ENCODE measurements around the gene R3HDM4.

GRCh38 chr19:961866-962620, 49.0 kb upstream of the R3HDM4 start:
- TF ChIP-seq GATA3 (IDR thresholded peaks at IDR 0.05; ENCODE audit: low read depth, low read length) = no peak
- TF ChIP-seq GATA2 (IDR thresholded peaks at IDR 0.05; ENCODE audit: low read depth, low read length) = no peak

Data from SH-SY5Y (cell line).